ENCODE results near the gene B3GNT9.

DNA sequence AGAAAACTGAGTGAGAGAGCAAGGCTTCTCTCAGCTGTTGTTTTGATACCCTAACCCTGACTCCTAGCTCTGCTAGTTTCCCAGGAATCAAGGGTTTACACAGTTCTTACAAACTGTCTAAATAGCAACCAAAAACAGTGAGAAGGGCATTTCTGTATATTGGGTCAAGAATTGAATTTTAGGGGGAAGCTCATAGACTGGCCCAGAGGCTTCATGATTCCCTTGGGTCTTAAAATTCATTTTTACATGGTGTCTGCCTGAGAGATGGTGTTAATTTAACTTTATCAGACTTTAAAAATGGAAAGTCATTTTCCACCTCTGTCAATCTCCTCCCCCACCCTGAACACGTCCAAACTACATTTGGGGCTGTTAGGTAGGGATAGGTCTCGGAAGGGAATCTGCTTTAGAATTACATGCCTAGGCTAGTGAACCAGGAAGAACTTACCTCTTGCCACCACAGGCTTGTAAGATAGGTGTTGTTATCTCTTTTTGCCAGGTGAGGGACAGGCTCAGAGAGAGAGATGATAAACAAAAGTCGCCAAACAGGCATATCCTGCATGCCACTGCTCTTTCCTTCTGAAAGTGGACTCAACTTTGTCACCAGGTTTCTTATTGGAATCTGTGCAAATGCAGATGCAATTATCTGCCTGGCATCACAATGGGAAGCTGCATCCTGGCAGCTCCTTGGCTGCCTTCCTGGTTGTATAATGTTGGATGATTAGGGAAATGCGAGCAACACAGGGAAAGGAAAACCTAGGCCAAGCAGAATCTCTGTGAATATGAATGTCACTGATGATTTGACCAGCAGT is 38.0 kb downstream of the B3GNT9 start:
- TF ChIP-seq, protein P1, sequence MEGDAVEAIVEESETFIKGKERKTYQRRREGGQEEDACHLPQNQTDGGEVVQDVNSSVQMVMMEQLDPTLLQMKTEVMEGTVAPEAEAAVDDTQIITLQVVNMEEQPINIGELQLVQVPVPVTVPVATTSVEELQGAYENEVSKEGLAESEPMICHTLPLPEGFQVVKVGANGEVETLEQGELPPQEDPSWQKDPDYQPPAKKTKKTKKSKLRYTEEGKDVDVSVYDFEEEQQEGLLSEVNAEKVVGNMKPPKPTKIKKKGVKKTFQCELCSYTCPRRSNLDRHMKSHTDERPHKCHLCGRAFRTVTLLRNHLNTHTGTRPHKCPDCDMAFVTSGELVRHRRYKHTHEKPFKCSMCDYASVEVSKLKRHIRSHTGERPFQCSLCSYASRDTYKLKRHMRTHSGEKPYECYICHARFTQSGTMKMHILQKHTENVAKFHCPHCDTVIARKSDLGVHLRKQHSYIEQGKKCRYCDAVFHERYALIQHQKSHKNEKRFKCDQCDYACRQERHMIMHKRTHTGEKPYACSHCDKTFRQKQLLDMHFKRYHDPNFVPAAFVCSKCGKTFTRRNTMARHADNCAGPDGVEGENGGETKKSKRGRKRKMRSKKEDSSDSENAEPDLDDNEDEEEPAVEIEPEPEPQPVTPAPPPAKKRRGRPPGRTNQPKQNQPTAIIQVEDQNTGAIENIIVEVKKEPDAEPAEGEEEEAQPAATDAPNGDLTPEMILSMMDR (IDR thresholded peaks at IDR 0.05) = no peak
- TF ChIP-seq POLR2A (IDR thresholded peaks at IDR 0.05) = no peak

All from testis (tissue), 2 donors.